PC-3 (cell line): ENCODE measurements around the gene TANGO6.

Source experiments
- CTCF ChIP-seq: fragments of 300-600 bp; sonication (generic); conservative IDR thresholded peaks from 2 replicates; pipeline ENCODE4 v1.5.1; 2017; ENCODE audit warnings: antibody characterized with exemption, low read depth, mild to moderate bottlenecking, low read length
- EZH2 ChIP-seq: fragments of 300-600 bp; sonication (generic); IDR thresholded peaks from one replicate; pipeline ENCODE4 v1.6.1; 2017; ENCODE audit warnings: antibody characterized with exemption, mild to moderate bottlenecking, low read length; ENCODE audit not compliant: unreplicated experiment
- EZH2phosphoT487 ChIP-seq: fragments of 300-600 bp; sonication (generic); IDR thresholded peaks from 2 replicates; pipeline ENCODE4 v1.6.1; 2018; ENCODE audit warnings: mild to moderate bottlenecking, antibody characterized with exemption, low read length, borderline replicate concordance

DNA sequence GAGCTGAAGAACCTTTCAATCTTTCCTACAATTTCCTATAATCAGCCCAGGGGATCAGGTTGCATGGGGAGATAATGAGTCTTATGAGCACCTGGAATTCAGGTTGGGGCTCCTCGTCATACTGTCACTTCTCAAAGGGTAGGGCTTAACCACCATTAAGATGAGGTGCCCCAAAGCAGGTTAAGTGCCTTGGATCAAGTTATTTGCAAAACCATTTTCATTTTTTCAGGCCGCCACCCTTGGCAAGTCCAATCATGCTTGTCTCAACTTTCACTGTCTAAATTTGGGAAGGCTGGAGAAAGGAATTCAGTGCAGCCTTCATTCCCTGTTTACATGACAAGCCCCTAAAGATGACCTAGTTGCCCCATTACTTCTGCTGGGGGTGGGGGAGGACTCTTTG lies 44.9 kb upstream of the TANGO6 start:
- TF ChIP-seq CTCF = no peak
- TF ChIP-seq EZH2 = no peak
- TF ChIP-seq EZH2phosphoT487 = no peak
